GM10266 (cell line): Measurements from ENCODE around the gene PI4KB.

Source experiments
- DNase-seq: peaks from one replicate; pipeline ENCODE4 v3.0.0; 2012; ENCODE audit errors: extremely low spot score
- TF ChIP-seq, protein P1 (sequence below): IDR thresholded peaks from 2 replicates; pipeline ENCODE4 v1.5.1; 2012; ENCODE audit warnings: mild to moderate bottlenecking, low read depth; ENCODE audit not compliant: control insufficient read depth, insufficient read depth; ENCODE audit errors: missing control alignments

PI4KB gene

DNA sequence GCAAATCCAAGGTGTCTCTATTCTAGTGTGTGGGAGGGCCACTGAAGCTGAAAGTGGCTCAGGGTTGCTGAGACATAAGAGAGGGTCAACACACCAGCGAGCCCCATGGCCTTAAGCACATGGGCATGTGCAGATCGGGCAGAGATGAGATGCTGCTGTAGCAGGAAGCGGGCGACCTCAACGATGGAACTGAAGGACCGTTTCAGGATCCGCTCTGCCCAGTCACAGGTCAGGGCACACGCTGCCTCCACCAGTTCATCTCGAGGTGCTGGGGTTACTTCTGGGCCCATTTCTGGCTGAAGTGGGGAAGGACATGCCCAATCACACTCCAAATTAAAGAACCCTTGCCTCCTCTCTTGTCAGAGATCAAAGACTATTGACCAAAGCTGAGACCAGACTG lies 16.4 kb upstream of the PI4KB start:
- TF ChIP-seq, protein P1, sequence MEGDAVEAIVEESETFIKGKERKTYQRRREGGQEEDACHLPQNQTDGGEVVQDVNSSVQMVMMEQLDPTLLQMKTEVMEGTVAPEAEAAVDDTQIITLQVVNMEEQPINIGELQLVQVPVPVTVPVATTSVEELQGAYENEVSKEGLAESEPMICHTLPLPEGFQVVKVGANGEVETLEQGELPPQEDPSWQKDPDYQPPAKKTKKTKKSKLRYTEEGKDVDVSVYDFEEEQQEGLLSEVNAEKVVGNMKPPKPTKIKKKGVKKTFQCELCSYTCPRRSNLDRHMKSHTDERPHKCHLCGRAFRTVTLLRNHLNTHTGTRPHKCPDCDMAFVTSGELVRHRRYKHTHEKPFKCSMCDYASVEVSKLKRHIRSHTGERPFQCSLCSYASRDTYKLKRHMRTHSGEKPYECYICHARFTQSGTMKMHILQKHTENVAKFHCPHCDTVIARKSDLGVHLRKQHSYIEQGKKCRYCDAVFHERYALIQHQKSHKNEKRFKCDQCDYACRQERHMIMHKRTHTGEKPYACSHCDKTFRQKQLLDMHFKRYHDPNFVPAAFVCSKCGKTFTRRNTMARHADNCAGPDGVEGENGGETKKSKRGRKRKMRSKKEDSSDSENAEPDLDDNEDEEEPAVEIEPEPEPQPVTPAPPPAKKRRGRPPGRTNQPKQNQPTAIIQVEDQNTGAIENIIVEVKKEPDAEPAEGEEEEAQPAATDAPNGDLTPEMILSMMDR: no peak
- DNase-seq: no peak

DNA sequence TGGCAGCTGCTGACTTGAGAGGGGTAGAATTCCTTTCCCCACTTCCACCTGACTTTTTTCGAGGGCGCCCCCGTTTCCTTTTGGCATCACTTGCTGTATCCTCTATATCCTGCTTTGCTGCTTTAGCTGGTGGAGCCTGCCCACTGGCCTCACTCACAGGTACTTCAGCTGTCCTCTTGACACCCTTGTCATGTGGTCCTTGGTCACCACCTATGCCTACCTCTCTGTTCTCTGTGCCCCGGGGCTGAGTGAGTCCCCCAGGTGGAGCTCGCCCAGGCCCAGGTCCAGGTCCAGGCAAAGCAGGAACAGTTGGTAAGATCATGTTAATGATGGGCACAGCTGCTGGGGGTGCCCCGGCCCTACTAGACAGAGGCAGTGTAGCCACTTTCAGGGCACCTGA lies 15.4 kb upstream of the PI4KB start:
- TF ChIP-seq, protein P1: no peak

DNA sequence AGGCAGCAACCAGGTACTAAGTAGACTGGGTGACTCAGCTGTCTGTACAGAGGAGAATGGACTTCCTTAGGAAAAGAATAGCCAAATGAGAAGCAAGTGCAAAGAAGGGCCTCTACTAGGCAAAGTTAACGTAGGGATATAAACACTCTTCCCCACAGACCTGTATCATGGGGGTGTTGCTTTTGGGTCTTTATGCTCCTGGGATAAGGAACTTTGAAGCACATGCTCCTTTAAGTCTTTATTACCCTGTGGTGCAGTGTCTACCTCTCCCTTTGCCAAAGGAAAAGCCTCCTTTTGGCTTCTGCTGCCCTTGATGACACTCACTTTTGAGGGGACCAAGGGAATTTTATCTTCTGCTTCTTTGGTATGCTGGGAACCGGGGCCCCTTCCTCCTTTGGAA lies 14.8 kb upstream of the PI4KB start:
- TF ChIP-seq, protein P1: no peak
- no peak for DNase-seq

More for the DNA sequence above, 15.4 kb upstream of the PI4KB start:
- DNase-seq: no peak

DNA sequence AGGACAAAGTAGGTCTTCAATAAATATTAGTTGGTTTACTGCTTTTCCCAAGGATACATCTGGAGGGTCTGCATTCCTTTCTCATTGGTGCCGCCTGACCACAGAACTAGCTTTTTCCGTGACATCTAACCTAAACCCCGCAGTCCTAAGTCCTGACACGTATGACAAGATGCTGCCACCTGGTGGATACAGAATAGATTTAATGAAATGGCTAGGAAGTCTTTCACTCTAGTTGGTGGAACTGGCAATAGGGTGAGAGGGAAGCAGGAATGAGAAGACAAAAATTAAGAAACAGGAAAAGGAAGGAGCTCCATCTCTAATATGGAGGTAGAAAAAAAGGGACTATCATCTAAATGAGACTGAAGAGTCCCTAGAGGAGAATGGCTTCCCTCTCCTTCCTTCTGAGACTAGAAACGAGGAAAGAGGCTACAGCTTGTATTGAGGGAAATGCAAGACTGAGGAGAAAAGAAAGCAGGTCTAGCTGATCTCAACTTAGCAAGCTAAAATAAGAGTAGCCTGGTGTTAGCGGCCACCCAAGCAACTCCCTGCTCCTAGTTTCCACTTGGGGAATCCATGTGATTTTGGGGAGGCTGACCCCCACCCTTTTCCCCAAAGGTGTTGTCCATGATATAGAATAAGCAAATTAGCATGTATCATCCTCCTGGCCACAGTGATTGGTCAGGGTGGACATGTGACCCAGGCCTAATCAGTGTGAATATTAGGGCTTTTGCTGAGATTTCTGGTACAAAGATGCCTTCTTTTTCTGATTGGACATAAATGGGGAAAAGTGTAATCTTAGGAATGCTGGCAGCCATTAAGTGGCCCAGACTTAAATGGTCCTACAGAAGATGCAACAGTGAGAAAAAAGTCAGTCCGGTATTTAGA lies 13.9 kb upstream of the PI4KB start:
- peak; percentile 45 for DNase-seq
- TF ChIP-seq, protein P1: peak; percentile 76

DNA sequence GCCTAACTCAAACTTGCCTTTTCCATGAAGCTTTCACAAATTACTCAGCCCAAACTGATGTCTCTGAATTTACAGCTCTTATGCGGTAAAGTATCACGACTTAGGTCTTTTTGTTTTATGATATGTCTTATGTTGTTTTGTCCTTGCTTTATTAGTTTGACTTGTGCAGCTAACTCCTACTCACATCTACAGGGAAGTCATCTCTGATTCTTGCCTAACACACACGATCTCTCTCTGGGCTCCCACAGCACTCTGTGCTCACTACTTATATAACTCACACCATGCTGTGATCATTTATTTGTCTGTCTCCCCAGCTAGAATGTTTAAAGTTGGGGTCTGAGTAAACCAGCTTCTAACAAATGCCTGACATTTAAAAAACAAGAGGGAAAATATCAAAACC lies 9.3 kb upstream of the PI4KB start:
- TF ChIP-seq, protein P1: no peak
- DNase-seq: no peak

DNA sequence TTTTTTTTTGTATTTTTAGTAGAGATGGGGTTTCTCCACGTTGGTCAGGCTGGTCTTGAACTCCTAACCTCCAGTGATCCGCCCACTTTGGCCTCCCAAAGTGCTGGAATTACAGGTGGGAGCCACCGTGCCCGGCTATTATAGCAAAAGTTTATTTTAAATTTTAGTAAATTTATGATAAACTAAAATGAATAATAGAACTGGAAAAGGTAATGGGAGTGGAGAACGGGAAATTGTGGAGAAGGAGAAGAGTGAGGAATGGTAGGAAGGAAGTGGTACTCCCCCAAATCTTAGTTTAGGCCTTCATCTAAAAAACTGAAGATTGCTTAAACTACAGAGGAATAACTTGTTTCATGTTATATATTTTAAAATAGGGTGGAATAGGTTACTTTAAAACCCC lies 7.6 kb upstream of the PI4KB start:
- TF ChIP-seq, protein P1: no peak
- no peak for DNase-seq

DNA sequence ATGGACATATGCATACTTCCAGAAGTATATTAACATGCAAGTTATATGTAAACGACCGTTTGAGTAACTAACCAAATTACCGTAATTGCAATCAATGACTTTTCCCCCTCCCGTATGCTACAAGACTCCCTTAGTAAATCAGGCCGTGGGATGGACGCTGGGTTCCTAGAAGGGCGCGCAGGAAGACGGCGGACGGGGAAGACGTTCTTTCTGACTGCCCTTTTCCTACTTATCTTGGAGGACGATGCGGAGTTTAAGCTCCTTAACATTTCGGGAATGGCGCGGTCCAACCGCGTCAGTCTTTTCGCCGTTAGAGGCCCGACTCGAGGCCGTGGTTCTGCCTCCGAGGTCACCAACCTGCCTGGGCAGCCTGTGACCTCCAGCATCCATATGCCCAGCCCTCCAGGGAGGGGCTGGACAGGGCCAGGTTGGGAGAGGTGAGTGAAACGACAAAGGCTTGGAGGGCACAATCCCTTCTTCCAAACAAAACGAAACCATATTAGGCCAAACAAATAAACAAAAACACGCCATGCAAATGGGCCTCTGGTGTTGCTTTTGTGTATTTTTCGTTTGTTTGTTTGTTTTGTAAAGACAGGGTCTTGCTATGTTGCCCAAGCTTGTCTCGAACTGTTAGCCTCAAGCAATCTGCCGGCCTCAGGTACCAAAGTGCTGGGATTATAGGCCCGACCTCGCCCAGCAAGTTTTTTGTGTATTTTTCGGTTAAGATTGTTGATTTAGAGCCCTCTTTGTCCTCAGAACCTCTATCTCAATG lies 873 bp upstream of the PI4KB start:
- no peak for DNase-seq
- TF ChIP-seq, protein P1: no peak
